Smooth muscle cell of trachea (primary cell): ENCODE data around the gene GUCA2A. TPM values are rescaled to one million over a fixed set of nuclear protein-coding genes. Genes with fewer than 3 reads are reported as not detected.

Experiments
- total RNA-seq: library from RNA; depleted of rRNA; stranded (reverse); fragments of >200 nt; gene quantifications from 2 replicates; pipeline ENCODE4 v1.2.1, GENCODE V29; 2014

GUCA2A gene, protein sequence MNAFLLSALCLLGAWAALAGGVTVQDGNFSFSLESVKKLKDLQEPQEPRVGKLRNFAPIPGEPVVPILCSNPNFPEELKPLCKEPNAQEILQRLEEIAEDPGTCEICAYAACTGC
- total RNA-seq, result not detected in 2 replicates

DNA sequence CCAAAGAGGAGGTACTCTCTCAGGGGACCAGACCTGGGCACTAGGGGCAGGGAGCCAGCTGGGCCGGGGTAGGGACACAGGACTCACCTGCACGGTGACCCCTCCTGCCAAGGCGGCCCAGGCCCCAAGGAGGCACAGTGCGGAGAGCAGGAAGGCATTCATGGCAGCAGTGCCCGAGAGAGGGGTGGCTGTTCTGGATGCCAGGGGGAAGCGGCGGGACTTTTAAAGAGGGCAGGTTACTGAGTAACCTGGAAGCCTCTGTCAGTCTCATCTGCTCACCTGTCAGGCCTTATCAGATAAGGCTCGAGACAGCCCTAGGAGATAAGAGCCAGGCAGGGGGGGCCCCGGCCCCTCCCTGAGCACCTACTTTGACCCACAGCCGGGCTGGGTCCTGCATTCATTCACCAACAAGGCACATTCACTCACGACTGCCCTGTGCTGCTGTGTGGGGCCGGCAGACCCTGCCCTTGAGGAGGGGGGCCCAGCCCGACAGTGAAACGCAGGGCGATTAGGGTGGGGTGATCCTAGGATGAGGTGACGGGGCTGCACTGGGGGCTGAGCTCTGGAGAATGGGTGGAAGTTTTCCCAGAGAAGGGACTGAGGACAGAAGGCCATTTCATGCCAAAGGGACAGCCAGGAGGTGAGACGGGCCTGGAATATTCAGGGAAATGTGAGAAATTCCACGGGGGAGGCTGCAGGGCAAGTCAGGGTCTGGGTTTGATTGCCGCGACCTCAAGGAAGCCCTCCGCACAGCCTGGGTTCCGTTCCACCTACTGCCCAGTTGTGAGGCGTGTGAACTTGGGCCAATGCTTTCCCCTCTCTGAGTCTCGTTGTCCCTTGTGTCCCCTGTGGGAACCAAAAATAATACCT lies at the start of gene GUCA2A:
Gene GUCA2A, minus strand, starts transcription at position 195 of the 870 bp plus-strand sequence. Its CDS starts 33 bp downstream, at position 162.

DNA sequence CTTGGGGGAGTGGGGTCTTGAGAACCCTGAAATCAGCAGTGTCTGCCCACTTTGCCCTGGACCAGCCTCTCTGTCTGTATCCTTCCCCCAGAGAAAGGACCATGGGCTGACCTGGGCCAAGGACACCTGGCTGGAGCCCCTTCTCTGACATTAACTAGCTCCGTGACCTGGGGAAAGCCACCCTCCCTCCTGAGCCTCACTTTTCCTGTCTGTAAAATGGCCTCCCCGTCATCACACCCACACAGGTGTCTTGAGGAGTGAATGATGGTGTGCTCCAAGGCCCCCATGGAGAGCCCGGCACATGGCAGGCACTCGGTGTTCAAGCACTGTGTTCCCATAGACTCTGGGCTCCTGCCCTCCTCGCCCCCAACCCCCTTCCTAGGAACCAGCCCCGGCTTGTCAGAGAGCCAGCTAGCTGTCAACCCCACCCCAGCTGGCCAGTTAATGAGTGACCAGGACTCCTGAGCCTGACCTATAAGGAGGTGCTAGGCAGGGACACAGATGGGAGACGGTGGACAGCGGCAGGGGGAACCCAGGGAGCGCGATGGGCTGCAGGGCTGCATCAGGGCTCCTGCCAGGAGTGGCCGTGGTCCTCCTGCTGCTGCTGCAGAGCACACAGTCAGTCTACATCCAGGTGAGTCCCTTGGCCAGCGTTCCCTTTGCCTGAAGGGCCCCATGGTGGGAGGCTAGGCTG lies 11.5 kb downstream of the GUCA2A start, which contains the start of gene GUCA2B:
Gene GUCA2B, plus strand, starts transcription at position 504 of the 694 bp plus-strand sequence. Its CDS starts 41 bp downstream, at position 545.

Other genes starting within 250 kb of the GUCA2A start
- 0.17 and 0.29 TPM in 2 replicates for gene HIVEP3, start 245.8 kb downstream of the GUCA2A start, total RNA-seq
- not detected in 2 replicates for gene GUCA2B, start 11.3 kb downstream of the GUCA2A start, total RNA-seq
- gene FOXJ3, start 170.5 kb upstream of the GUCA2A start, total RNA-seq, result 15.9 and 20.8 TPM in 2 replicates
- under 0.01 TPM in 1 of 2 replicates, not detected in the other for gene RIMKLA, start 216.0 kb upstream of the GUCA2A start, total RNA-seq